Measurements from ENCODE around the gene HAVCR1. TPM values are rescaled to one million over a fixed set of nuclear protein-coding genes. Genes with fewer than 3 reads are reported as not detected.

HAVCR1 gene
- total RNA-seq, 1 experiment from 2014 or later: 0.36 TPM

DNA sequence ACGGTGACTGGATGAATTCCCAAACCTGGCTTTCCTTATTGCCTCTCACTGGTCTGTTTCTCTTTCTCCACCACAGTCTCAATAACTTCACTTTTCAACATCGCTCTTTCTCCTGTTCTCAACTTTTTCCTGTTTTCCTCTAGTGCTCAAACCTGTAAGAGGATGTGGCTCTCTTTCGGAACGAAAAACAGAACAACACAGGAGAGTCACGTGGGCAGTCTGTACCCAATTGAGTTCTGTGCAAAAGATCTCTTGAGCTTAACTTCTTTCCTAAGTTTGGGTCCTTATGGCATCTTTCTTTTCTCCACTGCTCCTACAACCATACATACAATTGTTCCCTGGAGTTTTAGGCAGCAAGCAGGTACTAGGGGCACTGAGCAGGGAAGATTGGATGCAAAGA is 8.9 kb downstream of the HAVCR1 start:
- intact Hi-C loops (cut with micrococcal nuclease; ENCODE audit: unreplicated experiment): no loop called here
- no peak for ATAC-seq
- Histone ChIP-seq H3K36me3 (ENCODE audit: control insufficient read depth, insufficient read depth, low read length) (no peaks in the 10 kb centered on the region), H3K4me3 (ENCODE audit: low read depth in 2 of 2, low read length in 2 of 2) (no peak overlapping the region), H3K9me3 (ENCODE audit: control insufficient read depth, insufficient read depth, low read depth, low read length) (no peaks in the 10 kb centered on the region), H3K27me3 (ENCODE audit: control insufficient read depth, insufficient read depth, low read length) (no peaks in the 10 kb centered on the region; the same call in 1 of the 2 replicates), H3K27ac (ENCODE audit: low read length) (no peak overlapping the region), H3K4me1 (ENCODE audit: control insufficient read depth, insufficient read depth, low read length) (no peaks in the 10 kb centered on the region)
- ChIA-PET POLR2A (no interaction called here), CTCF (no interaction called here)
- in situ Hi-C loops (cut with HindIII; ENCODE audit: low pct_unique_long_range_greater_than_20kb, low sequenced_read_pairs): no loop called here
- TF ChIP-seq SIN3A (IDR thresholded peaks at IDR 0.05; ENCODE audit: borderline replicate concordance, insufficient read depth, low read depth, low read length): no peak
- TF ChIP-seq, protein P1, sequence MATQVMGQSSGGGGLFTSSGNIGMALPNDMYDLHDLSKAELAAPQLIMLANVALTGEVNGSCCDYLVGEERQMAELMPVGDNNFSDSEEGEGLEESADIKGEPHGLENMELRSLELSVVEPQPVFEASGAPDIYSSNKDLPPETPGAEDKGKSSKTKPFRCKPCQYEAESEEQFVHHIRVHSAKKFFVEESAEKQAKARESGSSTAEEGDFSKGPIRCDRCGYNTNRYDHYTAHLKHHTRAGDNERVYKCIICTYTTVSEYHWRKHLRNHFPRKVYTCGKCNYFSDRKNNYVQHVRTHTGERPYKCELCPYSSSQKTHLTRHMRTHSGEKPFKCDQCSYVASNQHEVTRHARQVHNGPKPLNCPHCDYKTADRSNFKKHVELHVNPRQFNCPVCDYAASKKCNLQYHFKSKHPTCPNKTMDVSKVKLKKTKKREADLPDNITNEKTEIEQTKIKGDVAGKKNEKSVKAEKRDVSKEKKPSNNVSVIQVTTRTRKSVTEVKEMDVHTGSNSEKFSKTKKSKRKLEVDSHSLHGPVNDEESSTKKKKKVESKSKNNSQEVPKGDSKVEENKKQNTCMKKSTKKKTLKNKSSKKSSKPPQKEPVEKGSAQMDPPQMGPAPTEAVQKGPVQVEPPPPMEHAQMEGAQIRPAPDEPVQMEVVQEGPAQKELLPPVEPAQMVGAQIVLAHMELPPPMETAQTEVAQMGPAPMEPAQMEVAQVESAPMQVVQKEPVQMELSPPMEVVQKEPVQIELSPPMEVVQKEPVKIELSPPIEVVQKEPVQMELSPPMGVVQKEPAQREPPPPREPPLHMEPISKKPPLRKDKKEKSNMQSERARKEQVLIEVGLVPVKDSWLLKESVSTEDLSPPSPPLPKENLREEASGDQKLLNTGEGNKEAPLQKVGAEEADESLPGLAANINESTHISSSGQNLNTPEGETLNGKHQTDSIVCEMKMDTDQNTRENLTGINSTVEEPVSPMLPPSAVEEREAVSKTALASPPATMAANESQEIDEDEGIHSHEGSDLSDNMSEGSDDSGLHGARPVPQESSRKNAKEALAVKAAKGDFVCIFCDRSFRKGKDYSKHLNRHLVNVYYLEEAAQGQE (IDR thresholded peaks at IDR 0.05; ENCODE audit: insufficient read depth in 1 of 2, low read depth in 2 of 2, low read length in 1 of 2): no peak
- no peak for TF ChIP-seq TCF7L2 (IDR thresholded peaks at IDR 0.05; ENCODE audit: low read depth, low read length)
- no peak for TF ChIP-seq CTCF (IDR thresholded peaks at IDR 0.05)
- TF ChIP-seq POLR2AphosphoS5 (IDR thresholded peaks at IDR 0.05; ENCODE audit: low read depth, low read length): no peak
- BruUV-seq (replicated peaks): no TSS peak
- no peak for DNase-seq (ENCODE audit: low read depth, low spot score)

GRCh38 chr5:157049605-157050004 is 9.3 kb downstream of the HAVCR1 start:
- POLR2A ChIA-PET: no interaction called here
- in situ Hi-C loops (cut with HindIII; ENCODE audit: low pct_unique_long_range_greater_than_20kb, low sequenced_read_pairs): no loop called here
- BruUV-seq (replicated peaks): no TSS peak
- intact Hi-C loops (cut with micrococcal nuclease; ENCODE audit: unreplicated experiment): no loop called here
- DNase-seq (ENCODE audit: low read depth, low spot score) (no peak), ATAC-seq (no peak)
- Histone ChIP-seq H3K4me3 (ENCODE audit: low read depth in 2 of 2, low read length in 2 of 2) (no peak overlapping the region), H3K27me3 (ENCODE audit: control insufficient read depth, insufficient read depth, low read length) (no peaks in the 10 kb centered on the region; the same call in 1 of the 2 replicates), H3K4me1 (ENCODE audit: control insufficient read depth, insufficient read depth, low read length) (no peaks in the 10 kb centered on the region), H3K27ac (ENCODE audit: low read length) (no peak overlapping the region), H3K36me3 (ENCODE audit: control insufficient read depth, insufficient read depth, low read length) (no peaks in the 10 kb centered on the region), H3K9me3 (ENCODE audit: control insufficient read depth, insufficient read depth, low read depth, low read length) (no peaks in the 10 kb centered on the region)
- TF ChIP-seq TCF7L2 (IDR thresholded peaks at IDR 0.05; ENCODE audit: low read depth, low read length) (no peak), SIN3A (IDR thresholded peaks at IDR 0.05; ENCODE audit: borderline replicate concordance, insufficient read depth, low read depth, low read length) (no peak), CTCF (IDR thresholded peaks at IDR 0.05) (no peak), POLR2AphosphoS5 (IDR thresholded peaks at IDR 0.05; ENCODE audit: low read depth, low read length) (no peak)
- TF ChIP-seq, protein P1 (IDR thresholded peaks at IDR 0.05; ENCODE audit: insufficient read depth in 1 of 2, low read depth in 2 of 2, low read length in 1 of 2): no peak
- CTCF ChIA-PET: no interaction called here
